Measurements from ENCODE around the gene GID8. TPM values are rescaled to one million over a fixed set of nuclear protein-coding genes. Genes with fewer than 3 reads are reported as not detected.

The GID8 gene
- total and polyA plus RNA-seq, 2 donors (not counting 1 experiment from before 2014, with no cell fraction given) = 12.4 to 47.4 TPM

DNA sequence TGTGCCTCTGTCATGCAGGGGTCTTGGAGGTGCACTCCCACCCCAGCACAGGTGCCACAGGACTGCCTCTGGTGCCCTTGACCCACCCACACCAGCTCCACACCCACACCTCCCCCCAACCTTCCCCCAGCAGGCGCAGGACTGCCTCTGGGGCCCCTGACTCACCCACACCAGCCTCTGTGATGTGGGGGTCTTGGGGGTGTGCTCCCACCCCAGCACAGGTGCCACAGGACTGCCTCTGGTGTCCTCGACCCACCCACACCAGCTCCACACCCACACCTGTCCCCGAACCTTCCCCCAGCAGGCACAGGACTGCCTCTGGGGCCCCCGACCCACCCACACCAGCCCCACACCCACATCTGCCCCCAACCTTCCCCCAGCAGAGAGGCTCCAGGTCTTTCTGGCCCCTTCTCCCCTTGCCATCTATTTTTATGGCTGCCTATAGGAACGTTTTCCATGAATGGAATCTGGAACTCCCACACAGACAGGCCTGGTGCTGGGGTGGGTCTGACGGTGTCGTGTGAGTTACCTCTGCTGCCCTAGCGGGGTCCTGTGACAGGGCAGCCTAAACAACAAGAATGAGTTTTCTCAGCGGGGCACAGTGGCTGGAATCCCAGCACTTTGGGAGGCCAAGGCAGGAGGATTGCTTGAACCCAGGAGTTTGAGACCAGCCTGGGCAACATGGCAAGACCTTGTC, 38.0 kb downstream of the GID8 start:
- Histone ChIP-seq H3K4me3 (ENCODE audit: control extremely low read depth in 1 of 5, extremely low read depth in 1 of 5, insufficient read depth in 1 of 5, low read depth in 2 of 5, low read length in 4 of 5) (no peak overlapping the region), H3K36me3 (replicated peaks in 1 of 2; ENCODE audit: control extremely low read depth in 1 of 2, control insufficient read depth in 1 of 2, extremely low read depth in 1 of 2, insufficient read depth in 2 of 2, low read length in 1 of 2) (no peaks in the 10 kb centered on the region), H3K9me3 (ENCODE audit: control extremely low read depth in 1 of 3, control insufficient read depth in 2 of 3, insufficient read depth in 1 of 3, low read length in 2 of 3) (peaks cover 0 to 30% (median 0%) of the 10 kb centered on the region in 3 donors), H4K20me1 (ENCODE audit: control insufficient read depth, insufficient read depth, low read length, poor library complexity, severe bottlenecking) (peaks cover 7% of the 10 kb centered on the region), H3K27ac (ENCODE audit: low read length in 2 of 2) (no peak overlapping the region), H3K4me1 (ENCODE audit: control insufficient read depth in 2 of 2, insufficient read depth in 2 of 2, low read length in 2 of 2) (peaks cover 55 to 56% of the 10 kb centered on the region in 2 donors), H3K9ac (ENCODE audit: low read length) (no peak overlapping the region), H3K4me2 (replicated peaks; ENCODE audit: low read depth, low read length, poor library complexity, severe bottlenecking) (no peak overlapping the region), H3K79me2 (ENCODE audit: control insufficient read depth, insufficient read depth, low read length) (no peaks in the 10 kb centered on the region), H3K27me3 (replicated peaks in 1 of 4; ENCODE audit: control extremely low read depth in 1 of 4, control insufficient read depth in 3 of 4, insufficient read depth in 4 of 4, low read length in 3 of 4) (peaks cover 0 to 95% (median 52%) of the 10 kb centered on the region in 4 experiments), H2AFZ (ENCODE audit: insufficient read depth, low read depth, low read length, poor library complexity, severe bottlenecking) (no peak overlapping the region)
- no peak for TF ChIP-seq EZH2 (IDR thresholded peaks at IDR 0.05; ENCODE audit: borderline replicate concordance, insufficient read depth, low read depth, low read length, poor library complexity, severe bottlenecking)
- TF ChIP-seq, protein P1, sequence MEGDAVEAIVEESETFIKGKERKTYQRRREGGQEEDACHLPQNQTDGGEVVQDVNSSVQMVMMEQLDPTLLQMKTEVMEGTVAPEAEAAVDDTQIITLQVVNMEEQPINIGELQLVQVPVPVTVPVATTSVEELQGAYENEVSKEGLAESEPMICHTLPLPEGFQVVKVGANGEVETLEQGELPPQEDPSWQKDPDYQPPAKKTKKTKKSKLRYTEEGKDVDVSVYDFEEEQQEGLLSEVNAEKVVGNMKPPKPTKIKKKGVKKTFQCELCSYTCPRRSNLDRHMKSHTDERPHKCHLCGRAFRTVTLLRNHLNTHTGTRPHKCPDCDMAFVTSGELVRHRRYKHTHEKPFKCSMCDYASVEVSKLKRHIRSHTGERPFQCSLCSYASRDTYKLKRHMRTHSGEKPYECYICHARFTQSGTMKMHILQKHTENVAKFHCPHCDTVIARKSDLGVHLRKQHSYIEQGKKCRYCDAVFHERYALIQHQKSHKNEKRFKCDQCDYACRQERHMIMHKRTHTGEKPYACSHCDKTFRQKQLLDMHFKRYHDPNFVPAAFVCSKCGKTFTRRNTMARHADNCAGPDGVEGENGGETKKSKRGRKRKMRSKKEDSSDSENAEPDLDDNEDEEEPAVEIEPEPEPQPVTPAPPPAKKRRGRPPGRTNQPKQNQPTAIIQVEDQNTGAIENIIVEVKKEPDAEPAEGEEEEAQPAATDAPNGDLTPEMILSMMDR (IDR thresholded peaks at IDR 0.05) = no peak
- H3K9me3 Mint-ChIP-seq (ENCODE audit: insufficient read depth) = no peaks in the 10 kb centered on the region
- DNase-seq (no peak), ATAC-seq (ENCODE audit: low read depth) (no peak)
- intact Hi-C loops (cut with micrococcal nuclease) = loop anchor here (5.0 kb wide), 1 partner anchor 854 kb away; the partner anchor contains the start of gene LSM14B
- CTCF ChIA-PET = interaction anchor here (1.1 to 1.4 kb wide), 3 partner anchors 11 to 205 kb away, joined by 3 to 4 read pairs (median 3); no protein-coding TSS in a partner anchor
- H3K4me3 Mint-ChIP-seq = peak overlapping the region; percentile 34
- peaks cover 60% of the 10 kb centered on the region for H3K4me1 Mint-ChIP-seq
- H3K27me3 Mint-ChIP-seq = peaks cover 55% of the 10 kb centered on the region
- POLR2A ChIA-PET = interaction anchor here (0.5 to 0.7 kb wide), 2 partner anchors 35 to 1063 kb away, joined by 3 to 5 read pairs; no protein-coding TSS in a partner anchor
- 85% methylated on average over 6 of the region's 9 CpGs for WGBS (ENCODE audit: insufficient coverage)
- H3K27ac Mint-ChIP-seq = peak overlapping the region; percentile 50

DNA sequence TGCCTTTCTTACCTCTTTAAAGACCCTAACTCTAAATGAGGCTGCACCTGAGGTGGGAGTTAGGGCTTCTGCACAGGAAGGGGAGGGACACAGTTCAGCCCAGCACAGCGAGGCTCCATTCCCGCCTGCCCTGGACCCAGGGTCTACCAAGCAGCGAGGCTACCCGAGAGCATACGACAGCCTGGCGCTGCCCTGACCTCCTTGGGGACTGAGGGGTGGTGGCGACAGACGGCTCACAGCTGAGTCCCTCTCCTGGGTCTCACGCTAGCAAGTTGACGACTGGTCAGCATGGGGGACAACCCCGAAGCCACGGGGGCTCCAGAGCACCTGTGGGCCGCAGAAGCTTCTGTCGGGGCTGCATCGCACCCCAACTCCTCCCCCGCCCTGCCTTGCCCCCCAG, 38.9 kb downstream of the GID8 start:
- peaks cover 53% of the 10 kb centered on the region for H3K27me3 Mint-ChIP-seq
- H3K4me1 ChIP-seq (ENCODE audit: control insufficient read depth in 2 of 2, insufficient read depth in 2 of 2, low read length in 2 of 2) = peaks cover 62 to 64% of the 10 kb centered on the region in 2 donors
- H3K9ac ChIP-seq (ENCODE audit: low read length) = peak overlapping the region; percentile 54
- no peak overlapping the region for H2AFZ ChIP-seq (ENCODE audit: insufficient read depth, low read depth, low read length, poor library complexity, severe bottlenecking)
- H3K27ac ChIP-seq (ENCODE audit: low read length in 2 of 2) = no peak overlapping the region
- ChIA-PET POLR2A (no interaction called here), CTCF (interaction anchor here (1.1 to 1.2 kb wide), 2 partner anchors 22 to 59 kb away, joined by 3 read pairs; no protein-coding TSS in a partner anchor)
- H3K4me1 Mint-ChIP-seq = peaks cover 61% of the 10 kb centered on the region
- peaks cover 7% of the 10 kb centered on the region for H4K20me1 ChIP-seq (ENCODE audit: control insufficient read depth, insufficient read depth, low read length, poor library complexity, severe bottlenecking)
- H3K4me2 ChIP-seq (replicated peaks; ENCODE audit: low read depth, low read length, poor library complexity, severe bottlenecking) = peak overlapping the region; percentile 86
- H3K27ac Mint-ChIP-seq = peak overlapping the region; percentile 50
- peak overlapping the region; percentile 34 for H3K4me3 Mint-ChIP-seq
- H3K36me3 ChIP-seq (replicated peaks in 1 of 2; ENCODE audit: control extremely low read depth in 1 of 2, control insufficient read depth in 1 of 2, extremely low read depth in 1 of 2, insufficient read depth in 2 of 2, low read length in 1 of 2) = no peaks in the 10 kb centered on the region
- TF ChIP-seq, protein P1 (IDR thresholded peaks at IDR 0.05) = no peak
- TF ChIP-seq EZH2 (IDR thresholded peaks at IDR 0.05; ENCODE audit: borderline replicate concordance, insufficient read depth, low read depth, low read length, poor library complexity, severe bottlenecking) = no peak
- DNase-seq (no peak), ATAC-seq (ENCODE audit: low read depth) (no peak)
- peaks cover 0 to 94% (median 53%) of the 10 kb centered on the region in 4 experiments for H3K27me3 ChIP-seq (replicated peaks in 1 of 4; ENCODE audit: control extremely low read depth in 1 of 4, control insufficient read depth in 3 of 4, insufficient read depth in 4 of 4, low read length in 3 of 4)
- no peaks in the 10 kb centered on the region for H3K79me2 ChIP-seq (ENCODE audit: control insufficient read depth, insufficient read depth, low read length)
- 93% methylated on average over 16 of the region's 16 CpGs for WGBS (ENCODE audit: insufficient coverage)
- intact Hi-C loops (cut with micrococcal nuclease) = loop anchor here (1.0 to 5.0 kb wide), 2 partner anchors 23 to 855 kb away; partner anchors contain the start of gene LSM14B
- H3K9me3 ChIP-seq (ENCODE audit: control extremely low read depth in 1 of 3, control insufficient read depth in 2 of 3, insufficient read depth in 1 of 3, low read length in 2 of 3) = peaks cover 0 to 37% (median 0%) of the 10 kb centered on the region in 3 donors
- H3K4me3 ChIP-seq (ENCODE audit: control extremely low read depth in 1 of 5, extremely low read depth in 1 of 5, insufficient read depth in 1 of 5, low read depth in 2 of 5, low read length in 4 of 5) = no peak overlapping the region
- H3K9me3 Mint-ChIP-seq (ENCODE audit: insufficient read depth) = no peaks in the 10 kb centered on the region
